ENCODE results near the gene FBLN2. TPM values are rescaled to one million over a fixed set of nuclear protein-coding genes. Genes with fewer than 3 reads are reported as not detected.
"Not testable (repeated sequence)": the region's sequence is repeated elsewhere in the genome, so short reads cannot be mapped to it uniquely, and the experiment has no call there.

FBLN2 gene
- polyA plus RNA-seq, 1 experiment: 15.5 TPM

- no peak for TF ChIP-seq CTCF (IDR thresholded peaks at IDR 0.05; ENCODE audit: low read depth, low read length)
- Histone ChIP-seq H3K4me3 (ENCODE audit: low read depth, low read length) (no peak overlapping the region), H3K27ac (ENCODE audit: low read depth, low read length) (no peak overlapping the region), H3K27me3 (ENCODE audit: control insufficient read depth, insufficient read depth, low read length) (peaks cover 7% of the 10 kb centered on the region), H3K9me3 (ENCODE audit: control insufficient read depth, insufficient read depth, low read length) (no peaks in the 10 kb centered on the region)
- POLR2A ChIA-PET: no interaction called here
- DNase-seq (ENCODE audit: low read depth, low spot score): no peak
- CTCF ChIA-PET: interaction anchor here (0.6 kb wide), 1 partner anchor 79 kb away, joined by 8 read pairs; no protein-coding TSS in a partner anchor
These were observed 12.5 kb downstream of the FBLN2 start for GRCh38 chr3:13561376-13561775.

- H3K4me3 ChIP-seq (ENCODE audit: low read depth, low read length): no peak overlapping the region
- DNase-seq (ENCODE audit: low read depth, low spot score): no peak
- no peak for TF ChIP-seq CTCF (IDR thresholded peaks at IDR 0.05; ENCODE audit: low read depth, low read length)
- no peak overlapping the region for H3K27ac ChIP-seq (ENCODE audit: low read depth, low read length)
- CTCF ChIA-PET: no interaction called here
- POLR2A ChIA-PET: no interaction called here
- H3K9me3 ChIP-seq (ENCODE audit: control insufficient read depth, insufficient read depth, low read length): no peaks in the 10 kb centered on the region
- peaks cover 7% of the 10 kb centered on the region for H3K27me3 ChIP-seq (ENCODE audit: control insufficient read depth, insufficient read depth, low read length)
These were observed 13.0 kb downstream of the FBLN2 start for GRCh38 chr3:13561967-13562366.

- POLR2A ChIA-PET; H3K27ac ChIP-seq (ENCODE audit: low read depth, low read length); CTCF ChIA-PET; H3K4me3 ChIP-seq (ENCODE audit: low read depth, low read length); H3K27me3 ChIP-seq (ENCODE audit: control insufficient read depth, insufficient read depth, low read length); H3K9me3 ChIP-seq (ENCODE audit: control insufficient read depth, insufficient read depth, low read length); DNase-seq (ENCODE audit: low read depth, low spot score): not testable (repeated sequence)
These were observed 13.5 kb downstream of the FBLN2 start for GRCh38 chr3:13562421-13562820.

- Histone ChIP-seq H3K27ac (ENCODE audit: low read depth, low read length) (no peak overlapping the region), H3K9me3 (ENCODE audit: control insufficient read depth, insufficient read depth, low read length) (no peaks in the 10 kb centered on the region), H3K4me3 (ENCODE audit: low read depth, low read length) (no peak overlapping the region), H3K27me3 (ENCODE audit: control insufficient read depth, insufficient read depth, low read length) (peaks cover 4% of the 10 kb centered on the region)
- CTCF ChIA-PET: no interaction called here
- no peak for DNase-seq (ENCODE audit: low read depth, low spot score)
- TF ChIP-seq CTCF (IDR thresholded peaks at IDR 0.05; ENCODE audit: low read depth, low read length): no peak
- POLR2A ChIA-PET: no interaction called here
These were observed 14.4 kb downstream of the FBLN2 start for GRCh38 chr3:13563321-13563720.

GRCh38 chr3:13563911-13564310 is 15.0 kb downstream of the FBLN2 start:
- ChIA-PET CTCF (no interaction called here), POLR2A (no interaction called here)
- H3K27ac ChIP-seq (ENCODE audit: low read depth, low read length): no peak overlapping the region
- no peak for DNase-seq (ENCODE audit: low read depth, low spot score)
- peaks cover 4% of the 10 kb centered on the region for H3K27me3 ChIP-seq (ENCODE audit: control insufficient read depth, insufficient read depth, low read length)
- no peak for TF ChIP-seq CTCF (IDR thresholded peaks at IDR 0.05; ENCODE audit: low read depth, low read length)
- no peaks in the 10 kb centered on the region for H3K9me3 ChIP-seq (ENCODE audit: control insufficient read depth, insufficient read depth, low read length)
- no peak overlapping the region for H3K4me3 ChIP-seq (ENCODE audit: low read depth, low read length)

Data from AG04450 (cell line).